GM21529 (cell line): ENCODE data around the gene KRTAP1-3.
"Not testable (repeated sequence)": the region's sequence is repeated elsewhere in the genome, so short reads cannot be mapped to it uniquely, and the experiment has no call there.

Source experiments
- ATAC-seq: cut with Tn5 transposase; IDR thresholded peaks from one replicate; pipeline ENCODE4 v1.9.1; 2021; ENCODE audit not compliant: unreplicated experiment

Gene KRTAP1-3, protein sequence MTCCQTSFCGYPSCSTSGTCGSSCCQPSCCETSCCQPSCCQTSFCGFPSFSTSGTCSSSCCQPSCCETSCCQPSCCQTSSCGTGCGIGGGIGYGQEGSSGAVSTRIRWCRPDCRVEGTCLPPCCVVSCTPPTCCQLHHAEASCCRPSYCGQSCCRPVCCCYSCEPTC

DNA sequence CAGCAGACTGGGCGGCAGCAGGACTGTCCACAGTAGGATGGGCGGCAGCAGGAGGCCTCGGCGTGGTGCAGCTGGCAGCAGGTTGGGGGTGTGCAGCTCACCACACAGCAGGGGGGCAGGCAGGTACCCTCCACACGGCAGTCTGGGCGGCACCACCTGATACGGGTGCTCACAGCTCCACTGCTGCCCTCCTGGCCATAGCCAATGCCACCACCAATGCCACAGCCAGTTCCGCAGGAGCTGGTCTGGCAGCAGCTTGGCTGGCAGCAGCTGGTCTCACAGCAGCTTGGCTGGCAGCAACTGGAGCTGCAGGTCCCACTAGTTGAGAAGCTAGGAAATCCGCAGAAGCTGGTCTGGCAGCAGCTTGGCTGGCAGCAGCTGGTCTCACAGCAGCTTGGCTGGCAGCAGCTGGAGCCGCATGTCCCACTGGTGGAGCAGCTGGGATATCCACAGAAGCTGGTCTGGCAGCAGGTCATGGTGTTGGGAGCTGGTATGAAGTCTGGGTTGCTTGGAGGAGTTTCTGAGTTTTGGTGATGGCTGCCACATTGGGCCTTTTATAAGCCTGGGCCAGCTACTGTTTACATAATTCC, at the start of gene KRTAP1-3:
Gene KRTAP1-3, minus strand, starts transcription at position 529 of the 590 bp plus-strand sequence. Its CDS starts 53 bp downstream, at position 476.
- not testable (repeated sequence) for ATAC-seq

GRCh38 chr17:41084100-41084856, 49.6 kb upstream of the KRTAP1-3 start, which contains the start of gene KRTAP4-7:
Gene KRTAP4-7, plus strand, starts transcription at chr17:41084150. Its CDS starts 57 bp downstream, at chr17:41084207.
- not testable (repeated sequence) for ATAC-seq

GRCh38 chr17:41083427-41083826, 48.8 kb upstream of the KRTAP1-3 start:
- not testable (repeated sequence) for ATAC-seq

DNA sequence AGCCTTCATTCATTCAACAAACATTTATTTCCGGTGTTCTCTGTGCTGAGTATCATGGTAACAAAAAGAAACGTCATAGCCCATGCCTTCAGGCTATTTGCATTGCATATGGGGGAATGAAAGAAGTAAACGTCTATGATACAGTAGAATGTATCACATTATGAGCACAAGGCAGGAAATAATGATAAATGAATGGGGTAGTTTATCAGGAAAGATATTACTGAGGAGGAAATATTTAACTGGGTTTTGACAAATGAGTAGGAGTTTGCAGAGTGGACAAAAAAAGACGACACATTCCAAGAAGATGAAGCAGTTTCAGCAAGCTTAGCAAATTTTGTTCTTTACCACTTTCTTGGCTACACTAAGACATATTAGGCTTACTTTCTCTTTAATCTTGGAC, 48.0 kb upstream of the KRTAP1-3 start:
- ATAC-seq = no peak

DNA sequence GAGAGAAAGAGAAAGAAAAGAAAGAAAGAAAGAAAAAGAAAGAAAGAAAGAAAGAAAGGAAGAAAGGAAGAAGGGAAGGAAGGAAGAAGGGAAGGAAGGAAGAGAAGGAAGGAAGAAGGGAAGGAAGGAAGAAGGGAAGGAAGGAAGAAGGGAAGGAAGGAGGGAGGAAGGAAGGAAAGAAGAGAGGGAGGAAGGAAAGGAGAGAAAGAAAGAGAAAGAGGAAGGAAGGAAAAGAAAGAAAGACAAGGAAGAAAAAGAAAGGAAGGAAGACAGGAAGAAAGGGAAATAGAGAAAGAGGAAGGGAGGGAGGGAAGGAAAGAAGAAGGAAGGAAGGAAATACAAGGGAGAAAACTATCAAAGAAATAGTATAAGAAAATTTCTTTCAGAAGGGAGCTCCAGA, 42.1 kb upstream of the KRTAP1-3 start:
- ATAC-seq = no peak

DNA sequence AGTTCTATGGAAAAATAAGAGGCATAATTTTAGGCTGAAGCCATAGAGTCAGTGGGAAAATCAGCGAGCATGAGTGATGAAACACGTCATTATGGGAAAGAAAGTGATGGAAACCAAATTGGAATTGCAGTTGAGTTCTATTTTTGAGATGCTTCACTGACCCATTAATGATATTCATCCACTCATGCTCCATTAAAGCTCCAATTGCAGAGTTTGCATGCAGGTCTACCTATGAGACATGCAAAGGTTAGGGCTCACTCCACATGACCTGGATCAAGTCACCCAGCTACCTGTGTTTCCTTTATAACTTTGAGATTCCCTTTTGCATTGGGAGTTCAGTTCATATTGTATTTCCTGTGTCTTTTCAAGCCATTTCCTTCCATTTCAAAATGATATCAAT, 39.0 kb upstream of the KRTAP1-3 start:
- ATAC-seq = no peak

GRCh38 chr17:41071606-41072360, 37.1 kb upstream of the KRTAP1-3 start:
- ATAC-seq = no peak

GRCh38 chr17:41069031-41069430, 34.4 kb upstream of the KRTAP1-3 start:
- no peak for ATAC-seq

DNA sequence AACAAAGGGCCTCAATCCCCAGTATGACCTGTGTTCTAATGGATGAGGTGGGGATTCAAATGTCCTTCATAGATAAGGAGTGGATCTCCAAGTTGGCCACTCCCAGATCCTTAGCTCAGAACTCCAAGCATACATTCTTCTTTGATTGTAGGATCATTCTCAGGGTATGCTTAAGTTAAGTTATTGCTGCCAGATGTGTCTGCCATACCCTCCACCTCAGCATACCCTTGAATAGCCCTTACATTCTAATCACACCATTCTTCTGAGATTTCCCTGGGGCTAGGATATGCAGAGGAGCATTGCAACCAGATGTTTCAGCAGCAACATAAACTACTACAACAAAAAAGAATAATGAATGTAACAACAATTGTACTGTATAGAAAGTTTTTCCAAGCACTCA, 32.6 kb upstream of the KRTAP1-3 start:
- ATAC-seq = no peak

DNA sequence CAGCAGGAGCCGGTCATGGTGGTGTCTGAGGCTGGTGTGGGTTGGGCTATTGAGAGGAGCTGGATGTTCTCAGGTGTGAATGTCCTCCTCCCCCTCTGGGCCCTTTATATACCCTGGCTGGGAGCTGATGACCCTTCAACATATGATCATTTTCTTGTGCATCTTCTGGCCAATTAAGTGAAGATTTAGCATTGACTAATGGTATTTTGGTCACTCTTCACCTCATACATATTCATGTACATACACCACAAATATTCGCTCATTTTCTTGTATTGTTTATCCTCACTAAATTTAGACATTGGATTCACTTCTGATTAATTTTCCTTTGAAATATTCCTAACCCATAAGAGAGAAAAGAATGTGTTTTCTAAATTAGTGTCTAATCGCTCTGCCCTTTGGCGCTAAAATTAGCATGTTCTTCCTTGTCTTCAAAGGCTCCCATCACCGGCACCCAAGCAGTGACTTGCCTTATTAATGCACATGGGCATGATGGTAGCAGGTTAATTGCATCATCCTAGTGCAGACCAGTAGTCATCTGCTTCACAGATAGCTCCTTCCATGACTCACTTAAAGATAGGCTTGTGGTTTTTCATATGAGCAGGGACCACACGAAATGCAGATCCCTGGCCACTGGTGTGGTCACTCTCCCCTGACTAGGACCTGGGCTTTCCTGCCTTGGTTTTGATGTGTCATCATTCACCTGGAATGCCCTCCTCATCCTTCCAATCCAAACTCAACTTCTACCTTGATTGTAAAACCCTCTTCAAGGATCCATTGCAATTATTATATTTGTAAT, 31.4 kb upstream of the KRTAP1-3 start, which contains the start of gene KRTAP2-4:
Gene KRTAP2-4, minus strand, starts transcription at position 51 of the 796 bp plus-strand sequence. Its CDS starts 34 bp downstream, at position 17.
- ATAC-seq = no peak

- ATAC-seq = not testable (repeated sequence)
Observed at GRCh38 chr17:41065016-41065689, 30.5 kb upstream of the KRTAP1-3 start.

DNA sequence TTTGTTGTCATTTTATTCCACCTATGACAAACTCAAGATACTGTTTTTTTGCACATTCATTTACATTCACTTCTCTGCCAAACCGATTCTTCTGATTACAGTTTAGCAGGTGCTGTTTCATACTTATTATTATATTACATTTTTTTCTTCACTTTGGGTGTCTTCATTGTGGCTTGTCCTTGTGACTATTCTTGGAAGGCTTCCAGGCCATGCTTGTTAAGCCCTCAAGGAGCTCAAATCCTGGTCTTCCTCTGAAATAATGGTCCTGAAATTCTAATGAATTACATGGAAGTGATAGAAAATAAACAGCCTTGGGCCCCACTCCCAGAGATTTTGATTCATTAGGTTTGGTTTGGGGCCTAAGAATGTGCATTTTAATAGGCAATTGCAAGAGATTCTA, 29.6 kb upstream of the KRTAP1-3 start:
- no peak for ATAC-seq

- no peak for ATAC-seq
Observed at GRCh38 chr17:41063449-41063848, 28.8 kb upstream of the KRTAP1-3 start.

- ATAC-seq = no peak
Observed at GRCh38 chr17:41061964-41062363, 27.3 kb upstream of the KRTAP1-3 start.

GRCh38 chr17:41060052-41060604, 25.5 kb upstream of the KRTAP1-3 start, which contains the start of gene KRTAP2-3:
Gene KRTAP2-3, minus strand, starts transcription at chr17:41060114. Its CDS starts 64 bp downstream, at chr17:41060050.
- ATAC-seq = no peak

DNA sequence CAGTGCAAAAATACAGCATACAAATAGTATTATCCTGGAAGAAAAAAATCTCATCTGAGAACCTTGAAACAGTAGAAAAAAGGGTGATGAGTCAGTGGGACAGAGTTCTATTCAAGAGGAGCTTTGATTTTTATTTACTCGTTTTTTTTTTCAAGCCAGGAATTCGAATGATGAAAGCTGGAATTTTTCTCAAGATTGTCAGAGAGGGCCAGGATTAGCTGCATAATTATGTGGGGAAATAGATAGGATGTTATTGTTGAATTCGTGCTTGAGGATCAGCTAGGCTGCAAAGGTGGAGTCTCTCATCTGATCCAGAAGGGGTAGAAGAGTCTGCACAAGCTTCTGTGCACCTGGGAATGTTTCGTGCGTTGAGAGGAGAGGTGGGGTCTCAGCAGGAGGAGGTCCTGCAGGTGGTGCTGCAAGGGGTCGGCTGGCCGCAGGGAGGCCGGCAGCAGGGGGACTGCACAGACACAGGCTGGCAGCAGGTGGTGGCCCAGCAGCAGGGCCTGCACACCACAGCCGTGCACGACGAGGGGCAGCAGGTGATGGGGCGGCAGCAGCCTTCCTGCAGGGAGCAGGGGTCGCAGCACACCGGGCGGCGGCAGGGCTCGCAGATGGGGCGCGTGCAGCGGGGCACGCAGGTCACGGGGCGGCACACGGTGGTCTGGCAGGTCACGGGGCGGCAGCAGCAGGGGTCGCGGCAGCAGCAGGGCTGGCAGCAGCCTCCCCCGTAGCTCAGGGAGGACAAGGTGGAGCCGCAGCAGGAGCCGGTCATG, 24.8 kb upstream of the KRTAP1-3 start:
- not testable (repeated sequence) for ATAC-seq

- no peak for ATAC-seq
Observed at GRCh38 chr17:41058741-41059140, 24.1 kb upstream of the KRTAP1-3 start.

DNA sequence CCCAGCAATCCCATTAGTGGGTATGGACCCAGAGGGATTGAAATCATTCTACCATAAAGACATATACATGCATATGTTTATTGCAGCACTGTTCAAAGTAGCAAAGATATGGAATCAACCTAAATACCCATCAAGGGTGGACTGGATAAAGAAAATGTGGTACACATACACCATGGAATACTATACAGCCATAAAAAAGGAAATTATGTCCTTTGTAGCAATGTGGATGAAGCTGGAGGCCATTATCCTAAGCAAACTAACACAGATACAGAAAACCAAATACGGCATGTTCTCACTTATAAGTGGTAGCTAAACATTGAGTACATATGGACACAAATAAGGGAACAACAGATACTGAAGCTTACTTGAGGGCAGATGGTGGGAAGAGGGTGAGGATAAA, 22.9 kb upstream of the KRTAP1-3 start:
- no peak for ATAC-seq

- not testable (repeated sequence) for ATAC-seq
Observed at GRCh38 chr17:41055130-41055529, 20.5 kb upstream of the KRTAP1-3 start, which contains the start of gene KRTAP2-2. Gene KRTAP2-2, minus strand, starts transcription at chr17:41055230. Its CDS starts 19 bp downstream, at chr17:41055211.
